HT-29 (cell line): ENCODE results near the gene MYEOV. TPM values are rescaled to one million over a fixed set of nuclear protein-coding genes. Genes with fewer than 3 reads are reported as not detected.
A peak's percentile ranks its signal among the peaks of the same experiment; 100 is the strongest.

Experiments used
- DNase-seq: peaks from one replicate; pipeline ENCODE4 v3.0.0-alpha.2; 2015; ENCODE audit warnings: low spot score
- total RNA-seq: library from RNA; depleted of rRNA; stranded (reverse); fragments of >200 nt; shearing (Covaris generic); gene quantifications from 2 replicates; pipeline ENCODE4 v1.2.3, GENCODE V29; 2014

MYEOV gene
- total RNA-seq, 1 experiment from 2014 or later: 98.4 TPM

DNA sequence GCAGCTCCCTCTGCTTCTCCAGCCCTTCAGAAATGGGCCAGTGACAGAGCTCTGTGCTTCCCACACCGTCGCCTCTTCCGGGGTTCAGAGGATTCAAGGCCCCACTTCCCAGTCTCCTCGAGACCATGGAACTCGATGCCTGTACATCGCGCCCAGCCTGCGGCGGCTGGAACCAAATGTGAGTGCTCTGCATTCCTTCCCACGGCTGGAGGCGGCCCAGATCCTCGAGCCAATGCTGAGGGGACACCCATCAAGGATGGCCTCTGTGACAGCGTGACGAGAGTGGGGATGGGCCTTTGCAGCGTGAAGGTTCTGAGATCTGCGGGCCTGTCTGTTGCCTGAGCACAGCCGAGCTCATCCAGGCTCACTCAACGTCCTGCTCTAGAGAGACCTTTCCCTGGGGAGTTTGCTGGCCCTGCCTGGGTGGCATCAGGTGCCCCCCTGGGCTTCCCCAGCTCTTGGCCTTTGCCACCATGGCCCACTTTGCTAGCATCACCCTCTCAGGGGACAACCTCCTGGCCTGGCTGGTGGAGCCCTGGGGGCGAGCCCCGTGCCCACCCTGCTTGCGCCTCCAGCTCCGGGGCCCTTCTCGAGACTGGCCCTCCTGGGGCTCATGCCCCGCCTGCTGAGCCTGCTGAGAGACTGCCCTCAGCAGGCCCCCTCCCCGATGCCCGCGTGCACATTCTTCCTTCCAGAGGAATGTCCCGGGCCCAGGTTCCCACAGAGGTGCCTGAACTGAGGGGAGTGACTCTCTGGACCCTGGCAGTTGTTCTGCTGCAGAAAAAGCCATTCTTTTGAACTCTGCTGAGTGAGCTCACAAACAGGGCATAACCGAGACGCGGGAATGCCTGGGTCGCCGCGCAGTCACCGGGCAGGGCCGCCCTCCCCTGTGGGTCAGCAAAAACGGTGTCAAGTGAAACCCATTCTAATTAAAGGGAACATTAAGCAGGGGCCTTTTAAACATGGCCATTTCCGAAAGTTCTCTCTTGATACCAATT is 7.3 kb upstream of the MYEOV start:
- DNase-seq: no peak

DNA sequence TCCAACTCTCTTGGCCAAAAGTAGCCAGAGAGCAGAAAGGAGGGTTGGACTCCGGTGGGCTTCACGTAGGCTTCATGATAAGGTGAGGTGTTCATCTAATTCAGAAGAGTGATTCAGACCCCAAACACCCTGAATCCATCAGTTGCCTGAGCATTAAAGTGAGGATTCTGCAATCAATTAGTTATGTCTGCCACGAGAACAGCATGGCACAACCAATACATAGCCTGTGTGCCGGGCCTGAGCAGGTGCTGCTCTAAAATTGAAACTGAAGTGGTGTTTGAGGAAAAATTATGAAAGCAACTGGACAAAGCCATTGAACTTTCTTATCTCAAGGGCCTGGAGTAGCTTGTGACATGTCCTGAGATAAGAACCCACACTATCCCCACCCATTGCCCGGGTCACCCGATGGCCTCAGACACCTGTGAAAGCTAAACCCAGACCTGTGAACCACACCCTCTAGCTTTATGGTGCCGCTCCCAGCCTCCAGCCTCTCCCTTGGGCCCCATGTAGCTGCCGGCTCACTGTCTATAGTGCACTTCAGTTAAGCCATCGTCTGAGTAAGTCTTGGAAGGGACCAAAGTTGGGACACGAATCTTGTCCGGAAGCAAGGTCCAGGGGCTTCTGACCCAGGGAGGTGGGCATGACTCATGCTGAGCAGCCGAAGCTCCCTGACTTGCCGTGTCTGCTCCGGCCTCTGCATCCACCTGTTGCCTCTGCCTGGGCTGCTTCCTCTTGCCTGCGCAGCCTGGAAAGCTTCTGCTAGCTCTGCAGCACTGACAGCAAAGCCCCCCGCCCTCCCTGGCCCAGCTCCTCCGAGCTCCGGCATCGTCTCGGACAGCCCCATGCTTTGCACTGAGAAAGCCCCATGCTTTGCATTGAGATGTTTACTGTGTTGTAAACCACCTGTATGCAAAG is 5.7 kb upstream of the MYEOV start:
- DNase-seq: peak; percentile 45

DNA sequence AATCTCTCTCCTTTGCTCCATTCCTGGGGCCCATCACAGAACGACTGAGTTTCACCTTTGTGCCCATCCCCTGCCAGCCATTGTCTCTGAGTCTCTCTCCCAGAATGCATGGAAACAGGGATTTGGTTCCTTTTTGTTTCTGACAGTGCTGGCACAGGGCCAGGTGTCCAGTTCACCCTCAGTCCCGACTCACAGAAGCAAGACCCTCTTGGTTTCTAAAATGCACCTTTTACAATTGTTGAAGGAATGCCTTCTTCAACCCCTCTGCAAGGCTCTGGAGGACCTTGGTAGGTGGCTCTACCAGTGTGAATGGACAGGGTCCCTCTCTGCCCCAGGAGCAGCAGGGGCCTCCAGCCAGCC is 5.1 kb upstream of the MYEOV start:
- DNase-seq: no peak

DNA sequence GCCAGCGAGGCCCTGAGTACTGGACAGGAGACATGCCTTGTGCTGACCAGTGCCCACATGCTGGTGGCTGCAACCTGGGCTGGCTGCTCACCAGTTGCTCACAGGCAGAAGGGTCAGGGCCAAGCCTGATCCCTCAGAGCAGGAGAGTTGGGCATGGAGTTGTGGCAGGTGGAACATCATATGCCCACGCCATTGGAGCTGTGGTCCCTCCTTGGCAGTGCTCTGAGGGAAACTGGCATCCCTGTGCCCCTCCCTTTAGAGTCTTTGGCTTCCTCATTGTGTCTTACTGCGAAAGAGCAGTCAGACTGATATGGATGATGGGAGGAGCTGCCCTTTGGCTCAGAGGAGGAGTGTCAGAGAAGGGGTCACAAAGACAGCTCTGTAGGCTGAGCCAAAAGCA is 3.1 kb upstream of the MYEOV start:
- DNase-seq: no peak

DNA sequence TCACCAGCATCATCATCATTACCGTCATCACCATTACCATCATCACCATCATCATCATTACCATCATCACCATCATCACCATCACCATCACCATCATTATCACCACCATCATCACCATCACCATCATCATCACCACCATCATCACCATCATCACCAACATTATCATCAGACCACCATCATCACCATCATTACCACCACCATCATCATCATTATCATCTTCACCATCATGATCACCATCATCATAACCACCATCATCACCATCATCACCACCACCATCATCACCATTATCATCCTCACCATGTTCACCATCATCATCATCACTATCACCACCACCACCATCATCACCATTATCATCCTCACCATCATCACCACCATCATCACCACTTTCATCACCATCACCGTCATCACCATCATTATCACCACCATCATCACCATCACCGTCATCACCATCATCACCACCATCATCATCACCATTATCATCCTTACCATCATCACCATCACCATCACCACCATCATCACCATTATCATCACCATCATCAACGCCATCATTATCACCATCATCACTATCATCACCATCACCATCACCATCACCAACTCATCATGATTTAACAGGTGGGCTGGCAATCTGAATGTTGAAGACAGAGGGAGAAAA is 2.4 kb upstream of the MYEOV start:
- no peak for DNase-seq

DNA sequence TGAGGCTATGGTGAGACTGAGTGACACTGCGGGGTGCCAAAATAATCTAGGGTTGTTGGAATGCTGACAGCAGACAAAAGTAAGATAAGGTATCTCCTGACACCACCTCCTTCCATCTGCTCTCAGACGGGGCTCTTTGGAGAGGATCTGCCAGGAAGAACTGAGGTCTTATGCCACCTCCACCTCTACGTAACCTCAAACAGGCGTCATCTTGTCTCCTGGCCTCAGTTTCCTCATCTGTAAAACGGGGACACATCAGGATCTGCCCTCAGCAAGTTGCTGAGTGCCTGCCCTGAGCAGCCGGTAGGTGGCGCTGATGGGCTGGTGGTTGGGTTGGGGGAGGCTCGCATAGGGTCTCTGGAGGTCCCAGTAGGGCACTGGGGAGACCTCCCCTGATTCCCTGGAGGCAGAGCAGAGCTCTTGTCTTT is 1.7 kb upstream of the MYEOV start:
- no peak for DNase-seq

DNA sequence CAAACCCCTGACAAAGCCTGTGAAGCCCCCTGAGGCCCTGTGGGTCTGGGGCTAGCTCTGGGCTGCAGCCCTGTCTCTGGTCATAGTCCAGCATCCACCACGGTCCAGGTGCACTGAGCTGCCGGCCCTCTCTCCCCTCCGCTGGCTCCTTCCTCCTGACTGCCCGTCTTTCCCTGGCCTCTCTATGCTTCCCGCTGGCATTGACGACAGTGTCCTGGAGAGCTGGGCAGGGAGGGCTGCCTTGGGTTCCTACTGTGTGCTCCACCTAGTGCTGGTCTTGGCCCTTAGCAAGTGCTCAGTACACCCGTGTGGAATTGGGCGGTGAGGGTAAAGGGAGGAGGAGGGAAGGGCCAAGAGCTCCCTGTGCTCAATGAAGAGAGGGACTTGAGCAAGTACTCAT is 868 bp upstream of the MYEOV start:
- peak; percentile 45 for DNase-seq

DNA sequence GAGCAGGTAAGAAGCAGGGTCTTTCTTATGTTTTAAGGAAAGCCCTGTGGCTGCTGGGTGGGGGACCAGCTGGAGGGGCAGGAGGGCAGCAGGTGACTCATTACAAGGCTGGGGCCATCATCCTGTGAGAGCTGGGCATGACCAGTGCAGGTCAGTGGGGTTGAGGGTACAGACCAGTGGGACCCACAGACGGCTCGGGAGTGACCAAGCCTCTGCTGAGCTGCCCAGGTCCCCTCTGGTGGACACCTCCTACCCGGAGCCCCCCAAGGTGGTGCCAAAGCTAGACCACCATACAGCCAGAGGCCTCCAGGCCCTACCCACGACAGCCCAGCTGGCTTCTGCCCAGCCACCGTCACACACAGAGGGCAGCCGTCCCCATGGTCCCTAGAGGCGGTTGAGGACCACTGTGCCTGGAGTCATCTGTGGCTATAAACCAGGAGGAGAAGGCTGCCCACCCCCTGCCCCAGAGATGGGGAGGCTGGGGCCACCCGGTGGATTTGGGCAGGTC is 670 bp downstream of the MYEOV start:
- DNase-seq: peak; percentile 54

DNA sequence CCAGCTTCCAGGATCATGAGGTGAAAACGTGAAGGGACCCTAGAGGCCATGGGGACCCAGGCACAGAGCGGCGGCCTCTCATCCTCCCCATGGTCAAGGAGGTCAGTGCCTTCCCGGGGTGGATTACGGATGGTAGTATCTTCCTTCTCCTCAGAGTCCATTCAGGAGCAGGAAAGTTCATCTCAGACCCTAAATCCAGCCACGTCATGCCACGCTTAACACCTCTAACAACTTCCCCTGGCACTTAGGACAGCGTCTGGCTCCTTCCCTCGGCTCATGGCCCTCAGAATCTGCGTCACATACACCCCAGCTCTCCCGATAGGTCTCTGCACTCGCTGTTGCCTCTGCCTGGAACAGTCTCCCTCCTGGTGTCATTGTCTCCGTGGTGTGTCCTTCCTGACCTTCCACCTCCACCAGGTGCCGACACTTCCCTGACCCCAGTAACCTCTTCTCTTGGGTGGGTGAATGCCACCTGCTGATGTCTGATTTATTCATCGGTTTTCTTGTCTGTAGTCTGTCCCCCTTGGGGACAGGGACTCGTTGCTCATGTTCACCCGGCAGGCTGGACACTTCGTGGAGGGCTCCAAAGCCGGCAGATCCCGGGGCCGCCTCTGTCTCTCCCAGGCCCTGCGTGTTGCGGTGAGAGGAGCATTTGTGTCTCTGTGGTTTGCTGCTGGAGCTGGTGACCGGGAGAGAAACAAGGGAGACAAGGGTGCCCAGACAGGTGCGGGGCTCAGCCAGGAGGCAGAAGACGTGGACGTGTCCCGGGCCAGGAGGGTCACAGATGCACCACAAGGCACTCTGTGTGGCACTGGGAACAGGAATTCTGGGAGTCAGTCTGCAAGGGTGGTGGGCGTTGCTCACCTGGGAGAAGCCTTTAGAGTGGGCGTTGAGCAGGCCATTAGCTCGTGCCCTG is 1.4 kb downstream of the MYEOV start:
- peak; percentile 80 for DNase-seq

DNA sequence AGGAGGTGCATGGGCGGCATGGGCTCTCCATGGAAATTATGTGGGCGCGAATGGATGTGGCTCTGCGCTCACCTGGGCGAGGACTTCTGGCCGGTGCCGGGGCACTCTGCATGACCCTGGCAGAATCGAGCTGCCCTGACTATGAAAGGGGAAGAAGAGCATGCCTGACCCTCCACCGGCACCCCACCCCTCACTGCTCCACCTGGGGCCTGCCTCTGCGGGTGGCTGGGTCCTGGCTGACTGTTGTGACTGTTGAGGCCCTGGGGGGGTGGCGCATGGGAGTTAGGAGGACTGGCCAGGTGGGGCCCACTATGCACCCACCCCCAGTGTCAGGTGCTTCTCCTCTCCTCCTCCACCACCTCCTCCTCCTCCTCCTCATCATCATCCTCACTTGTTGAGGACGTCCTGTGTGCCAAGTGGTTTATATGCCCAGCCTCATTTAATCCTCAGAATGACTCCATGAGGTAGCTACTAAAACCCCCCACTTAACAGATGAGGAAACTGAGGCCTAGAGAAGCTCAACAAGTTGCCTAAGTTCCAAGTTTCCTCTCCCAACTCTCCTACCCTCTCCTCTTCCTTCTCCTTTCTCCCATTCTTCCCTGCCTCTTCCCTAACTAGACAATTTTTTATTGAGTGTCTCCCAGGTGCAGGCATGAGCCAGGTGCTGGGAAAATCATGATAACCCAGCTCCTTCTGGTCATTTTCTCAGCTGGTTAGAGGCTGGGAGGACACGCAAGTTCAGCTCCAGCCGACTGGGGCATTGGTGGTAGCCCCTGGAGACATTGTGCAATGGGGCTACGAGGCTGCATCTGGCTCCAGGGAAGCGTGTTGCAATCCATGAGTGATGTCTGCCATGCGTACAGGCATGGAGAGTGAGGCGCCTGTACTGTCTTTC is 2.3 kb downstream of the MYEOV start:
- peak; percentile 79 for DNase-seq

DNA sequence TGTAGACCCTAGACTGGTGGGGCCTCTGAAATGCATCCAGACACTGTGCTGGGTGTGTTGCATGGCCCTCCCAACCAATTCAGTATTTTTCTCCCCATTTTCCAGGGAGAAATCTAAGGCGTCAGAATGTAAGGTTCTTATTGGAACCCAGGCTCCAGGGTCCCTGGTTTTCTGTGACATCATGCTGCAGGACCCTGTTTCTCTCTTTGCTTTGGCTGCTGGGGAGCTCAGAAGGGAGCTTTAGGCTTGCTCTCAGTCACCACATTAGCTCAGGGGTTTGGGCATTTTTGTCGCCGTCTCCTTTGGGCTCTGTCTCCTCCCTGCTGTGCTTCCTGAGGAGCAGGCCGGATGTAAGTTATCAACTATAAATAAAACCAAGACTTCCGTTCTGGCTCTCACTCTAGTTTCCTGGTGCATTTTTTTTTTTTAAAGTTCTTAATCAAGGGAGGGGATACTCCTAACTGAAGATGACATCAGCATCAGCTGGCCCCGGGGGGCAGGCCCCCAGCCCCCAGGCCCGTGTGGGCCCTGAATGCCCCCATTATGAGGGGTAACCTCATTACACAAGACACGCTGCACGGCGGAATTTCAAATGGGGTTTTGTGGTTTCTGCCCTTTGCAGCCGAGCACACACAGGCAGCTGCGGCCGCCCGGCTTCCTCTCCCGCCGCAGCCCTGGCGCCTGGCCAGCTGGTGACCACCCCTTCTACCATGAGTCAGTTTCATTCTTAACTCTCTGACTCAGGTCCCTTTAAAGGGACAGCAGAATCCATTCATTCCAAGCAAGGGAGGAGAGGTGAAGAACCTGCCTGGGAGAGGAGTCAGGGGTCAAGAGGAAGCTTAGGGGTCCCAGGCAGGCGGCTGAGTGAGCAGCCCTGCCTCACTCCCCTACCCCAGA is 3.2 kb downstream of the MYEOV start:
- DNase-seq: peak; percentile 99

DNA sequence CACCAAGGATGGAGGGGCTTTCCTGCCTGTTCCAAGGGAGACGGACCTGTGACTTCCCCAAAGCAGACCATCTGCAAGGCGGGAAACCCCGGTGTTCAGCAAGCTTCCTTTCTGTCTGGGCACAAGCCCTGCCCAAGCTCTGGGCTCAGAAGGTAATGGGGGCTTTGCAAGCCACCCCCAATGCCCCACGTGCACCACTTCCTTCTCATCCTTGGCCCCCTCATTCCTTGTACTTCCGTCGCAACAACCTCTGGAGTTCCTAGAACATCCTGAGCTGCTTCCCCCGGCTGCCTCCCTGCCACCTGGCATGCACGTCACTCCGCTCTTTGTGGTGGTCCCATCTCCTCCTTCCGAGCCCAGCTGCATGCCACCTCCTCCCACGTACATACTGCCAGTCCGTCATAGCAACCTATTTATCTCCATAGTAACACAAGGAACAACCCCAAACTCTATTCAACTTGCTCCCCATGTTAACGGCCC is 3.9 kb downstream of the MYEOV start:
- DNase-seq: no peak

DNA sequence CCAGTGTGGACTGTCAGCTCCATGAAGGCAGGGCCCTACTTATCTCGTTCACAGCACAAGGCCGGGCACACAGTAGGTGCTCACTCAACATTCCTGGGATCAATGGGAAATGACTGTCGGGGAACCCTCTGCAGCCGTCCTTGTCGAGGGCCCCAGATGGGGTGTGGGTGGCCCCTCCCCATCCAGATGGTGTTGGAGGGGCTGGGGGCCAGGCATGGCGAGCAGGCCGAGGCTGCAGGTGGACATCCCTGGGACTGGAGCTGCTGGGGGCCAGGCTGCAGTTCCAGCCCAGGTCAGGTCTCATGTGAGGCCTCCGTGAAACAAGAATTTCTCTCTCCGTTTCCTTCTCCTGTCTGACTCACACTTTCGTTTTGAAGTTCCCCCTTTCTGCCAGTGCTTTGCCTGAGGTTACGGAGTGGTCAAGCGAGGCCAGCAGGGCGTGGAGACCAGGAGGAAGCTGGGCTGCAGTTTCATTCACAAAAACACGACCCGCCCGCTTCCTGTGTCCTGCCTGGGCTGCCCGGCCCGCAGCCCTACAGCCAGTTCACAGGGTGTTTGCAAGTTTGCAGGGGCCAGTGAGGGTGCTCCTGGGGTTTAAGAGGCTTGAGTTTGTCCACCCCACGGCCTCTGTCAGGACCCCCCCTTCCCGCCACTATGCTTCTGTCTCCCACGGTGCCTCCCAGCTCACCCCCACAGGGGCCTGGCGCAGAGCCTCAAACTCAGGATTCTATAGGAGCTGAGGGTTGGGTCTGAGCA is 4.5 kb downstream of the MYEOV start:
- peak; percentile 90 for DNase-seq

DNA sequence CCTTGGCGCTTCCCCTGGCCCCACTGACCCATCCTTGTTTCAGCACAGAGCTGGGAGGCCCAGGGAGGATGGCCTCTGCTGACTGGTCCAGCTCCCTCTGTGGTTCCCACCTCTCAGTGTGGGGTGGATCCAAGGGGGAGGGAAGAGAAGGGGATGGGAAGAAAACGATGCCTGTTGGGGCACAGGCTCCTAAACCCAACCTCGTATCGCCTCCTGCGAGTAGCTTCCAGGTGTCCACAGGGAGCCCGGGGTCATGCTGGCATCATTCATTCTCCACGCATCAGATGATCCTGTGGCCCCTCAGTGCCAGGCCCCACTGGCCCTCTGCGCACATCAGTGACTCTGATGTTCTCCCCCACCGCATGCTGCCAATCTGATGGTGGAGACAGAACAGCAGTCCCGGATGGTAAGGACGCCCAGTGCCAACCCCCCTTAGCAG is 5.1 kb downstream of the MYEOV start:
- DNase-seq: no peak

DNA sequence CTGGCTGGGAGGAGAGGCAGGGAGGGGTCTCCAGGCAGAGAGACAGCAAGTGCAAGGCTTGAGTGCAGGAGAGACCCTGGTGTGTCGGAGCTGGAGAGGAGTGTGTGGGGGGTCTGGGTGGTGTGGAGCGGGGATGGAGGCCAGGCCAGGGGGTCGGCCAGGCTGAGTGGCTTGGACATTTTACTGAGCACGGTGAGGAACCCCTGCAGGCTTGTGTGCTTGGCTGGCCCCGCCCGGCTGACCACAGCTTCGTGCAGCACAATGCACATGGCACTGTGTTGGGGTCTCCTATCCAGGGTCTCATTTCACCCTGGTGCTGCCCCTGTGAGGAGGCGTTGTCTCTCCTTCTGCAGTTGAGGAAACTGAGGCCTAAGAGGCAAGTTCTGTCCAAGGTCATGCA is 5.6 kb downstream of the MYEOV start:
- no peak for DNase-seq

DNA sequence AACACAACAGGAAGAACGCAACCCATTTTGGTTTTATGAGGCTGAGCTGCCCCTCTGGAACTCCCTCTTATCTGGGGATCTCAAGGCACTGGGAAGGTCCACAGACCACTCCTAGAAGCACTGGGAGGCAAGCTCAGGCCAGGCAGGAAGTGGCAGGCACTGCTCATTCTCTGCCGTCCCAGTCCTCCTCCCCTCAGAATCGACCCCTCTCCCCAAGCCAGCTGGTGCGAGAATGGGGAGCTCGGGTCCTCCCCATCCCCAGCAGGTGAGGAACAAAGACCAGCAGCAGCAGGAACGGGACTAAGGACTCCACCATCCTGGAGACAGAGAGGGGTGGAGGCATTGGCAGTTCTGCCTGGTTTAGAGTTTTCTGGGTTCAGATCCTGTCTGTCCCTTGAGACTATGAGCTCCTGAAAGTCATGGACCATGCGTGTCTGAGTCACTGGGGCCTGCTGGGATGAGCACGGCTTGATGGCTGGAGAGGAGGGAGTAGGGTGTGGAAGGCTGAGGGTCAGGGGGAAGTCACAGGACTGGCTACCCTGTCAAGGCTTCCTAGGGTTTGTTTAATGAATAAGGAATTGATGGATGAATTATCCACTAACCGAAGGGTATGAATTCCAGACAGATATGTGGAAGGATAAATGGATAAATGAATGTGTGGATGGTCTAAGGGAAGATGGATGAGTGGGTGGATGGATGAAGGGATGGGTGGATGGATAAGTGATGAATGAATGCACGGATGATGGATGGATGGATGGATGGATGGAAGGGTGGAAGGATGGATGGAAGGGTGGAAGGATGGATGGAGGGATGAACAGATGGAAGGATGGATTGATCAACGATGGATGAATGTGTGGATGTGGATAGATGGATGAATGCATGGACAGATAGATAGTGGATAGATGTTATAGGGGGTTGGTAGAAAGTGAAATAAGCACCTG is 6.4 kb downstream of the MYEOV start:
- DNase-seq: peak; percentile 56
